AG08395 (cell line): Measurements from ENCODE around the gene TBC1D24.

Experiments
- DNase-seq: peaks from one replicate; pipeline ENCODE4 v3.0.0; 2012; ENCODE audit warnings: mixed read lengths, low spot score

The TBC1D24 gene

DNA sequence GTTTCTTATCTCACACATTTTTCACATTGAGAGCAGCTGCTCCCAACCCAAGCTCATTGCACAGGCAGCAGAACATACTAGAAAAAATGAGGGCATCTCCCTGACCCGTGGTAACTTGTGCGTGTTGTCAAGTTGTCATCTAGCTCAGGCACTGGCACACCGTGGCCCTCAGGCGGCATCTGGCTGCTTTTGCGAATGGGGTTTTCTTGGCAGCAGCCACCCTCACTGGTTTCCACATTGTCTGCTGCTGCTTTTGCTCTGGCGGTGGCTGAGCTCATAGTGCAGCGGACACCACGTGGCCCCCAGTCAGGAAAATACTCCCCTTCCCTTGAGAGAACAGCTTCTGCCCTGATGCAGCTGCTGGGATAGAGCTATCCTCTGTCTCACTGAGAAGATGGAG is 24.4 kb upstream of the TBC1D24 start:
- DNase-seq, result no peak

- no peak for DNase-seq
Measured at GRCh38 chr16:2450975-2451381, 23.9 kb upstream of the TBC1D24 start.

DNA sequence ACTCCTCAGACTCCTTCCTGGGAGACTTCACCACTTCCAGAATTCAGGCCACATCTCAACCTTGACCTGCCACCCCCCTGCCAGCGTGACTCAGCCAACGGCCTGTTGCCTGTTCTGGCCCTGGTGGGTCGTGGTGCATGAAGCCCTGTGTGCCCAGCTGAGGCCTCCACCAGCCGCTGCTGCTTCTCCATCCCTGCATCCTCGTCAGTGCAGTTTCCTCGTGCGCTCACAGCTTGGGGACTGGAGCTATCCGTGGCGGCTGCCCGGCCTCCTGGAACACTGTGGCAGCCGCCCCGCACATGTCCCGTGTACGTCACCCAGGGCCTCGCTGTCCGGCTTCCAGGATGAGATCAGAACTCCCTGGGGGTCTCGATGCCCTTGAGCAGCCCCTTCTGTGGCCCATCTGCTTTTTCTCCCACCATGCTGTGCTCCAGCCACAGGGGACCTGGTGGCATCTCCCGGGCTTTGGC is 23.0 kb upstream of the TBC1D24 start:
- DNase-seq, result no peak

- DNase-seq, result no peak
Measured at GRCh38 chr16:2452650-2453049, 22.3 kb upstream of the TBC1D24 start.

DNA sequence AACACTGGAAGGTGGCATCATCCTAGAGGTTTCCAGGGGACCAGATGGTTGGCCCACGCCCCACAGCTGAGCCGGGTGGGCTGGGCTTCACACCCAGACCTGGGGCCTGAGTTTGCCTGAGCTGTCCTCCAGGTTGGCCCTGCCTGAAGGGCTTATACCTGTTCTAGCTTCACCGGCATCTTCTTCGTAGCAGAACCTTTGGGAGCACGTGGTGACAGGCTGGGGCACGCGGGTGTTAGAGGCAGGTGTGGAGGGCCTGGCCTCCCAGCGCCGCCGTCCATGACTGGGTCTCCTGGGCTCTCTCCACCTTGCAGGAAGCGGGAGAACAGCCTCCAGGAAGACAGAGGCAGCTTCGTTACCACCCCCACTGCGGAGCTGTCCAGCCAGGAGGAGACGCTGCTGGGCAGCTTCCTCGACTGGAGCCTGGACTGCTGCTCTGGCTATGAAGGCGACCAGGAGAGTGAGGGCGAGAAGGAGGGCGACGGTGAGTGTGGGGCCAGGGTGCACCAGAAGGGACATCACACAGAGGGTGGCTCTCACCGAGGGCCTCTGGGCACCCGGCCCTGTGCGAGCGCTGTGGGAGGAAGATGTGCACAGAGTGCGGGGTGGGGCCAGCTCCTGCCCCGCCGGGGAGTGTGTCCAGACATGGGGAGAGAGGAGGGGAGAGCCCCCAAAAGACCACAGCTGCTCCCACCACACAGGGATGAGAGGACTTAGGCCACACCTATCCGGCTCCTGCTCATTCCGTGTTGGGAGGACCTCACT is 19.7 kb upstream of the TBC1D24 start:
- no peak for DNase-seq

DNA sequence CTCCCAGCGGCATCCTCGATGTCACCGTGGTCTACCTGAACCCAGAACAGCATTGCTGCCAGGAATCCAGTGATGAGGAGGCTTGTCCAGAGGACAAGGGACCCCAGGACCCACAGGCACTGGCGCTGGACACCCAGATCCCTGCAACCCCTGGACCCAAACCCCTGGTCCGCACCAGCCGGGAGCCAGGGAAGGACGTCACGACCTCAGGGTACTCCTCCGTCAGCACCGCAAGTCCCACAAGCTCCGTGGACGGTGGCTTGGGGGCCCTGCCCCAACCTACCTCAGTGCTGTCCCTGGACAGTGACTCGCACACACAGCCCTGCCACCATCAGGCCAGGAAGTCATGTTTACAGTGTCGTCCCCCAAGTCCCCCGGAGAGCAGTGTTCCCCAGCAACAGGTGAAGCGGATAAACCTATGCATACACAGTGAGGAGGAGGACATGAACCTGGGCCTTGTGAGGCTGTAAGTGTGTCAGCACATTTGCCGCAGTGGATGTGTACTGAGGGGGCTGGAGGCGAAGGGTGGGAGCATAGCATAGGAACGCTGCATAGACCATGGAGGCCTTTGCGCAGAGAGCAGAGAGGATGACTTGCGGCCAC is 18.3 kb upstream of the TBC1D24 start:
- DNase-seq, result no peak

DNA sequence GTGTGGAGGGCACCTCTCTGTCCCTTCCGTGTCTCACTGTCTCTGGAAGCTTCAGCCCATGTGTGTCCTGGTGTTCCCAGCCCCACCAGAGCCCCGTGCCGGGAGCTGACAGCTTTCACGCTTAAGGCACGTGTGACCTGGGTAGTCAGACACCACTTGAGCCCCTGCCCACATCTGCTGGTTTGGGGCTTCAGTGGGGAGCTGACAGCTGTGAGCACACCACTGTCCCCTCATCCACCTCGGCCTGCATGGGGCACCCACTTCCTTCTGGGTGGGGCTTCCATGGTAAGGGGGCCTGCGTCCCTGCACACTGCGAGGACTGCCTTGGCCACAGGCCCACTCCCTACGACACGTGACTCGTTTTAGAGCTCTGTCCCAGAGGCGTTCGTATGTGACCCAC is 17.7 kb upstream of the TBC1D24 start:
- no peak for DNase-seq

GRCh38 chr16:2457946-2458345 is 17.0 kb upstream of the TBC1D24 start:
- no peak for DNase-seq

DNA sequence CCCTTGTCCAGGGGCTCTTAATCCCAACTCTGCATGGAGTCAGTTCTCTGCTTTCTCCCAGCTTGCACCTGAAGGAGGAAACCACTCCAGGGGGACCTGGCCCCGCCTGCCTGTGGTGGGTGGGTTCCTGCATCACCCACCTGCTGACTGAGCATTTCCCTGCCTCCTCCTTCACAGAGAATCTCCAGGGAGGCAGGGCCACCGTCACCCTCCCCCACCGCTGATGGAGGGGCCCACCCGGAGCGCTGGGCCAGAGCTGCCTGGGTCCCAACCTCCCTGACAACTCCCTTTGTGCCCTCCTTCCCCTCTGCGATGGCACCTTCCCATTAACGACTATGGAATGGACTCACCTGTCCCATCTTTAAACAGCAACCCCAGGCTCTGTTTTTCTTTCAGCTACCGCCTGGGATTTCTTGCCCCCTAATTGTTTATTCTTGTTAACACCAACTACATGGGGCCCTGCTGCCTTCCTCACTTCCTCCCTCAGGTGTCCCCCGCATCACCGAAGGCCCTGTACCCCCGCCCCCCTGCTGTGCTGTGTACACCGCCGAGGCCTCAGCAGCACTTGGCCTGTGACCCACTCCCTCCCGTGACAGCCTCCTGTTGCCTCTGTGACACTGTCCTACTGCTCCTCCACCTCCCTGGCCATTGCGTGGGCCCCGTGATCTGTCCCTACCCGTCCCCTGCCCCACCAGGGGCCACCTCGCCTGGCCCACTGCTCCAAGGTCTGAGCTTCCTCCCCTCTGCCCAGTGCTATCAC is 15.9 kb upstream of the TBC1D24 start:
- DNase-seq, result no peak

DNA sequence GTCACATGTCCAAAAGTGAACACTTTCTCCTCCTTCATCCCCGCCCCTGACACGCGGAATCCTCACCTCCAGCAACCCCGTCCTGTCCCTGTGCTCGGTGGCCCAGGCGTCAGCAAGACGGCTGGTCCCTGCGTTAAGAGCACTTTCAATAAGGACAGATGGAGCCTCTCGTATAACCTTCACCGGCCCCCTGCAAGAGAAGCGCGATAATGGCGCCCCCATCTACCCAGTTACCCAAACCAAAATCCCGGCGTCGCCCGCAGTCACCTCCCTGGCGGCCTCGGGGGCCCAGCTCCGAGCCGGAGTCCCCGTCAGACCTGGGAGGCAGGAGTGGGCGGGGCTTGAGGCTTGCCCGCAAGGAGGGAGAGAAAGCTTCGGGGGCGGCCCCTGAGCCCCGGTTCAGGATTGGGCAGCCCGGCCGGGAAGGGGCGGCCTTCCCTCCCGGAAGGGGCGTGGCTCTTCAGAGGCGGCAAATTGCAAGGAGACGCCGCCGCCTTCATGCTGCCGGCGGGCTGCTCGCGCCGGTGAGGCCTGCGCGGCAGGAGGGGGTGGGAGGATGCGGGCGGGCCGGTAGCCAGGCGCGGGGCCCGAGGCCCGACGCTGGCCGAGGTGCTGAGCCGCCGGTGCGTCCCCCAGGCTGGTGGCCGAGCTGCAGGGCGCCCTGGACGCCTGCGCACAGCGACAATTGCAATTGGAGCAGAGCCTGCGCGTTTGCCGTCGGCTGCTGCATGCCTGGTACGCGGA is 15.1 kb upstream of the TBC1D24 start, which contains the start of gene TEDC2:
Gene TEDC2, plus strand, starts transcription at position 463 of the 744 bp plus-strand sequence. Its CDS starts 36 bp downstream, at position 499.
- DNase-seq, result peak; percentile 99

GRCh38 chr16:2460391-2460713 is 14.6 kb upstream of the TBC1D24 start:
- DNase-seq, result no peak

GRCh38 chr16:2460916-2461315 is 14.0 kb upstream of the TBC1D24 start:
- DNase-seq, result no peak

DNA sequence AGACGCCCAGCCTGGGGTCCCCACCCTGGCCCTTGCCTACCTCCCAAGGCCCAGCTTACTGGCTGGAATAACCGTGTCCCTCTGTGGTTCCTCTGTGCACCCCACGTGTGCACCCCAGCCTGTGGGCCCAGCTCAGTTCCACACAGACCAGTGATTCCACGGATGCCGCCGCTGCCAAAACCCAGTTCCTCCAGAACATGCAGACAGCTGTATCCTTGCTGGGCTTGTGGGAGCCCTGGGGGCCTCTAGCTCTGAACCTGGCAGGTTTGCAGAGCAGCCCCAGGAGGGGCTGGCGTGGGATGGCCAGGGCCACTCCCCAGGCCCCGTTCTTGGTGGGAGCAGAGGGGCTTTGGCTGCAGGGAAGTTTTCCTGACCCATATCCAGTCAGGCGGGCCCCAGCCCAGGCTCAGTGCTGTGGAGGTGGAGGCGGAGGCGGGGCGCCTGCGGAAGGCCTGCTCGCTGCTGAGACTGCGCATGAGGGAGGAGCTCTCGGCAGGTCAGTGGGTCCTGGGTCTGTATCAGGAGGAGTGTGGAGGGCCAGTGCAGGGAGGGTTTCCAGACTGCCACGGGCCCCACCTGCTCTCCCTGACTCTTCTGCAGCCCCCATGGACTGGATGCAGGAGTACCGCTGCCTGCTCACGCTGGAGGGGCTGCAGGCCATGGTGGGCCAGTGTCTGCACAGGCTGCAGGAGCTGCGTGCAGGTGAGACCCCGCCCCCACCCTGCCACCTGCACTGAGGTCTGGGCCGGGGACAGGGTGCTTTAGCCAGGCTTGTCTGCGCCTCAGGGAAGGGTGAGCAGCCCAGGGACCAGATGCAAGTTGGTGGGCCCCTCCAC is 12.7 kb upstream of the TBC1D24 start:
- no peak for DNase-seq

DNA sequence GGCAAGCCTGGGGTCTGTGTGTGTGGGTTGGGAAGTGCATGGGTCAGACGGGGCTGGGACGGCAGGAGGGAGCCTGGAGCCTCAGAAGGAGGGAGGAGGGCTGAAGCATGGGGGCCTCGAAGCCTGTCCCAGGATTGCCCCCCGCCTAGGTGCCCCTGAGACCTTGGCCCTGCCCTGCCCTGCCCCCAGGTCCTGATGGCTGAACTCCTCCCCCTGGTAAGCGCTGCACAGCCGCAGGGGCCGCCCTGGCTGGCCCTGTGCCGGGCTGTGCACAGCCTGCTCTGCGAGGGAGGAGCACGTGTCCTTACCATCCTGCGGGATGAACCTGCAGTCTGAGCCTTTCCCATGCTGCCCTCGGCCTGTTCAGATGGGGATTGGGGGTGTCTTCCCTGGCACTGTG is 10.6 kb upstream of the TBC1D24 start:
- DNase-seq, result no peak

DNA sequence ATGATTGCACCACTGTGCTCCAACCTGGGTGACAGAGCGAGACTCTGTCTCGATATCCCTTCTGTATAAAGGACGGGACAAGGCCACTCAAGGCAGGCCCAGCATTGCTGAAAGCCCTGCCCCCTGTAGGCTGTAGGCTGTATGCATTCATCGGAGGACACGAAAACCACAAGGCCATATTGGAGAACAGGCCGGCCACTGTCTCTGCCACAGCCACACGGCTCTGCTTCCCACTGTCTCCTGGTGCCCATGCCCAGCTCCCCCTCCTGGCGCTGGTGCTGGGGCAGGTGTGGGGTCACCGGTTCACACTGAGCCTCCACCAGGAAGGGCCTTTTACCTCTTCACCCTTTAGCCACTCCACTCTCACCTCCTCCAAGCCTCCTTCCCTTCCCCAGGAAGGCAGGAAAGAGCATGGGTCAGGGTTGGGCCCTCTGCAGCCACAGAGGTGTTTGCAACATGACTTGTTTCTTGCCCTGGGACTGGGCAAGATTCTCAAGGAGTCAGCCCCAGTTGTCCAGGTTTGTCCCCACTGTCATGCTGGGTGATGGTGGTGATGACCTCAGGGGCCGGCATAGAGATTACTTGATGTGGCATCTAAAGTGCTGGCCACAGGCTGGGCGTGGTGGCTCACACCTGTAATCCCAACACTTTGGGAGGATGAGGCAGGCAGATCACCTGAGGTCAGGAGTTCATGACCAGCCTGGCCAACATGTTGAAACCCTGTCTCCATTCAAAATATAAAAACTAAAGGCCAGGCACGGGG is 9.1 kb upstream of the TBC1D24 start:
- no peak for DNase-seq

GRCh38 chr16:2466667-2467527 is 8.0 kb upstream of the TBC1D24 start:
- DNase-seq, result no peak

DNA sequence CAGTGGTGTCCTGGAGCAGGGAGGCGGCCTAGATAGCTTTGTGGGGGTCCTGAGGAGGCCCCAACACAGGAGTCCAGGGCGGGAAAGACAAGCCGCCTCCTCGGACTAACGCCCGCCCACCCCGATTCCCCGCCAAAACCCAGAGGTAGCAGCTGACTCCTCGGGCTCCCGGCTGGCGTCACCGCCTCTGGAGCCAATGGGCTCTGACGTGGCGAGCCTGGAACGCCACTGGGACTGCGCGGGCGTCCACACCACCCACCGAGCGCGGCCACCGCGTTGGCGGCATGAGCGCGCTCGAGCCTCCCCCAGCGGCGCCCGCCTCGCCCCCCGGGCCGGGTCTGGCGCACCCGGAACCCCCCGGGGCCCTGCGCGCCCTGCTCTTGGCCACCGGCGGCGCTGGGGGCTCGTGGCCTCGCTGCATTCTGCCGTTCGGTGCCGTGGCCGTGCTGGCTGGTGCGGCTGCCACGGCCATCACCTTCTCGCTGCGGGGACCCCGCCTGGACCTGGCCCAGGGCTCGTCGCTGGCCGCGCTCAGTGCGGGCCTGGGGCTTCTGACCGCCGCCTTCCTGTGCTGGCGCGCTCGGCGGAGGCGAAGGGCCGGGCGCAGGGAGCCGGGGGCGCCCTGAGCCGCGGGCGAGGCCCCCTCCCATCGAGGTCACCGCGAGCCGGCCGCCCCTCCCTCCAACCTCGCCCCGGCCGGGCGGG is 7.2 kb upstream of the TBC1D24 start:
- peak; percentile 92 for DNase-seq

- no peak for DNase-seq
Measured at GRCh38 chr16:2468233-2468724, 6.6 kb upstream of the TBC1D24 start.
